COLO829 (cell line): ENCODE data around the gene SLC49A3.

ENCODE experiments used
- DNase-seq: peaks from one replicate; pipeline ENCODE4 v3.0.0; 2012; ENCODE audit warnings: low spot score

The SLC49A3 gene

GRCh38 chr4:632196-632790 lies 56.7 kb downstream of the SLC49A3 start:
- no peak for DNase-seq
